ENCODE results near the gene TIGD3.

DNA sequence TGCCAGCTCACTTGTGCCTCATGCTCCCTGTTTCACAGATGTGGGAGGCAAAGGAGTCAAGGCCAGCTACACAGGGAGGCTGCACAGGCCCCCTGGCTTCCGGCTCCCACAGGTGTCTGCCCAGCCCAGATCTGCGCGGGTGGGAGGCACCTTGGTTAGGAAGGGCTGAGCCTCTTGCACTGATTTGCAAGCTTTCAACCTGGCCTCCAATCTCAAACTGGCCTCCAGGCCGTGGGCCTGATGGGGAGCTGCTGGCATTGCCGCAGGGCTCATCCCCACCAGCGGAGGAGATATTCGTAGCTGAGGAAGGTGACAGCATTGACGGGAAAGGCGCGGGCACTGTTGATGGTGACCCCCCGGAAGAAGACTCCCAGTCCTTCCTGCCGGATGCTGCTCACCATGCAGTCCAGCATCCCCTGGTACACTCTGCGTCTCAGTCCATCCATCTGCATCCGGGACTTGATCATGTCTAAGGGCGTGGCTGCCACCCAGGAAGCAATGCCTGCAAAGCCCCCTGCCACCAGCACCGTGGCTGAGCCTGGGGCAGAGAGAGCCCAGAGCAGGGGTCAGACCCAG, 21.7 kb downstream of the TIGD3 start:
- TF ChIP-seq CTCF (IDR thresholded peaks at IDR 0.05) (no peak), POLR2A (IDR thresholded peaks at IDR 0.05) (no peak)
